ENCODE results near the gene H1-8. TPM values are rescaled to one million over a fixed set of nuclear protein-coding genes. Genes with fewer than 3 reads are reported as not detected.

Gene H1-8
- total and polyA plus RNA-seq, 7 donors: not detected

- H3K4me3 ChIP-seq: no peak overlapping the region
- peaks cover 0 to 10% (median 4%) of the 10 kb centered on the region in 4 donors for H3K4me1 ChIP-seq
- TF ChIP-seq POLR2A (IDR thresholded peaks at IDR 0.05) (no peak), EP300 (IDR thresholded peaks at IDR 0.05) (no peak), POLR2AphosphoS5 (IDR thresholded peaks at IDR 0.05) (no peak), CTCF (IDR thresholded peaks at IDR 0.05) (no peak)
- no peaks in the 10 kb centered on the region for H3K9me3 ChIP-seq
- intact Hi-C loops (cut with DNase I): no loop called here
- DNase-seq: no peak
- no peaks in the 10 kb centered on the region for H3K27me3 ChIP-seq
- H3K36me3 ChIP-seq: no peaks in the 10 kb centered on the region
- no peak overlapping the region for H3K27ac ChIP-seq
- 68 to 91% methylated on average over 3 of the region's 3 CpGs for WGBS, 2 donors
Observed at GRCh38 chr3:129549805-129550204, 6.8 kb downstream of the H1-8 start.

GRCh38 chr3:129552287-129553050 is 9.5 kb downstream of the H1-8 start:
- 81 to 85% methylated on average over 10 of the region's 10 CpGs for WGBS, 2 donors
- Histone ChIP-seq H3K27ac (no peak overlapping the region), H3K4me3 (no peak overlapping the region), H3K36me3 (peaks cover 0 to 7% (median 0%) of the 10 kb centered on the region in 4 donors), H3K9me3 (no peaks in the 10 kb centered on the region), H3K4me1 (peaks cover 0 to 29% (median 12%) of the 10 kb centered on the region in 4 donors), H3K27me3 (no peaks in the 10 kb centered on the region)
- no peak for DNase-seq
- TF ChIP-seq CTCF (IDR thresholded peaks at IDR 0.05) (no peak), POLR2A (IDR thresholded peaks at IDR 0.05) (no peak), POLR2AphosphoS5 (IDR thresholded peaks at IDR 0.05) (no peak)
- intact Hi-C loops (cut with DNase I): no loop called here

- no peaks in the 10 kb centered on the region for H3K9me3 ChIP-seq
- no peak for TF ChIP-seq CTCF (IDR thresholded peaks at IDR 0.05)
- TF ChIP-seq POLR2AphosphoS5 (IDR thresholded peaks at IDR 0.05): no peak
- intact Hi-C loops (cut with DNase I): no loop called here
- H3K27ac ChIP-seq: no peak overlapping the region
- no peak overlapping the region for H3K4me3 ChIP-seq
- peaks cover 0 to 36% (median 18%) of the 10 kb centered on the region in 4 donors for H3K4me1 ChIP-seq
- H3K36me3 ChIP-seq: peaks cover 0 to 7% (median 0%) of the 10 kb centered on the region in 4 donors
- 78 to 83% methylated on average over 6 of the region's 6 CpGs for WGBS, 2 donors
- DNase-seq: peak; percentile 63
- no peaks in the 10 kb centered on the region for H3K27me3 ChIP-seq
Observed at GRCh38 chr3:129553171-129553570, 10.2 kb downstream of the H1-8 start.

DNA sequence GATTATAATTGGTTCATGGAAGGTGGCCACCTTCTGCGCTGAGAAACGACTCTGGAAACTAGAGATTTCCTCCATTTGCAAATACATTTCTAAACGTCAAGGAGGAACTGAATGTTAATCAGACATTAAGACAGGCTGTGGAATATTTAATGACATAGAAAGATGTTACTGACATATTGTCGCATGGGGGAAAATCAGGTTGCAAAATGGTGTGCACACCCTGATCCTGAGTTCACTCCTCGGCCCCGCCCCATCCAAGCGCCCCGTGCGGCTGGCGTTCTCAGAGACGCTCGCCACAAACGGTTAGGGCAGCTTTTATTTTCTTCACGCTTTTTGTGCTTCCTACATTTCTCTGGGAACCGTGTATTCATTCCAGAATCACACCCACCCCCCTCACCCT is 10.7 kb downstream of the H1-8 start:
- Histone ChIP-seq H3K27me3 (no peaks in the 10 kb centered on the region), H3K4me3 (no peak overlapping the region), H3K27ac (no peak overlapping the region), H3K4me1 (peaks cover 0 to 36% (median 22%) of the 10 kb centered on the region in 4 donors), H3K36me3 (peaks cover 0 to 7% (median 0%) of the 10 kb centered on the region in 4 donors), H3K9me3 (no peaks in the 10 kb centered on the region)
- WGBS, 2 donors: 21 to 33% methylated on average over 15 of the region's 15 CpGs
- DNase-seq: no peak
- intact Hi-C loops (cut with DNase I): no loop called here
- no peak for TF ChIP-seq EP300 (IDR thresholded peaks at IDR 0.05)
- TF ChIP-seq POLR2A (IDR thresholded peaks at IDR 0.05): no peak
- no peak for TF ChIP-seq POLR2AphosphoS5 (IDR thresholded peaks at IDR 0.05)
- no peak for TF ChIP-seq CTCF (IDR thresholded peaks at IDR 0.05)
